ENCODE measurements around the gene MPPE1. TPM values are rescaled to one million over a fixed set of nuclear protein-coding genes. Genes with fewer than 3 reads are reported as not detected.

MPPE1 gene, protein sequence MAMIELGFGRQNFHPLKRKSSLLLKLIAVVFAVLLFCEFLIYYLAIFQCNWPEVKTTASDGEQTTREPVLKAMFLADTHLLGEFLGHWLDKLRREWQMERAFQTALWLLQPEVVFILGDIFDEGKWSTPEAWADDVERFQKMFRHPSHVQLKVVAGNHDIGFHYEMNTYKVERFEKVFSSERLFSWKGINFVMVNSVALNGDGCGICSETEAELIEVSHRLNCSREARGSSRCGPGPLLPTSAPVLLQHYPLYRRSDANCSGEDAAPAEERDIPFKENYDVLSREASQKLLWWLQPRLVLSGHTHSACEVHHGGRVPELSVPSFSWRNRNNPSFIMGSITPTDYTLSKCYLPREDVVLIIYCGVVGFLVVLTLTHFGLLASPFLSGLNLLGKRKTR
- total RNA-seq (10 to 100 TPM; 75.3 to 79.7 TPM), polyA plus RNA-seq (10 to 100 TPM; 28.5 to 43.9 TPM)

DNA sequence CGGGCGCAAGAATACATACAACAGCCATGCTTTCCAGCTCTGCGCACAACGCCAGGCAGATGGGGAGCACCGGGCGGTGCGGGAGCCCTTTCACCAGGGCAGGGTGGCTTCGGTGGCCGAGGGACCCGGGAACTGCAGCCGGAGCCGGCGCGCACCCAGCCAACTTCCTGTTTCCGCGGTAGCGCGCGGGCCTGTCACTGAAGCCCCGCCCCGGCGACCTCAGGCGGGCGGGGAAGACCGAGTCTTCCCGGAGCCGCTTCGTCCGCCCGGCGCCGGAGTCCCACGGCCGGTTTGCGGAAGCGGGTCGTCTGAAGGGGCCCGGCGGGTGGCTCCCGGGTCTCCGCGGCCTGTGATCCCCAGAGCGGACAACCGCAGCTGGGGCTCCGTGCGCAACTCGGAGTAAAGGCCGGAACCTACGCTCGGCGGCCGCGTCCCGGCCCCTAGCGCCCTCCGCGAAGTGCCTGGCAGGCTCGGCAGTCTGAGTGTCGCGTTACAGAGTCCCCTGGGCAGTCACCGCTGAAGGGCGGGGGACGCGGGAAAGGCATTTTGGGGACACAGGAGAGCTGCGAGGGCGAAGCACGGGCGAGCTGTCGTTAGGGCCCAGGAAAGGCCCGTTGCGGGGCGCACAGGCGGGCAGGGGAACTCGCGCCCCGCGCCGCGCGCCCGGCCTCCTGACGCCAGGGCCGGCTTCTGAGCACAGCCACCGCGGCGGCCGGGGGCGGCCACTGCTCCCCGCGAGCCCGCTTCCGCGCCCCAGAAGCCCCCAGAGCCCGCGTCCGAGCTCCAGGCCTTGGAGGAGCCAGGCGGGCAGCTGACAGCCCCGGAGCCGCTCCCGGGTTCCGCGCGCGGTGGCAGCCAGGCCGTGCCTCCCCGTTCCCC, at the start of gene MPPE1:
Gene MPPE1, minus strand, starts transcription at position 136 of the 879 bp plus-strand sequence. CDS start 11,053 bp downstream, outside the sequence.
- peak within 1 kb of the TSS; percentile 89 to 98 (median 96) for H3K27ac Mint-ChIP-seq
- peaks cover 5% of the 10 kb centered on the region for H3K36me3 ChIP-seq (ENCODE audit: insufficient read depth, low read length)
- H3K4me1 ChIP-seq (ENCODE audit: insufficient read depth, low read length), result peaks cover 20% of the 10 kb centered on the region
- CTCF ChIA-PET (ENCODE audit: partially characterized antibody), result interaction anchor here (1.5 kb wide), 1 partner anchor 28 kb away, joined by 4 read pairs; no protein-coding TSS in a partner anchor
- peak within 1 kb of the TSS; percentile 94 to 96 (median 96) for H3K4me3 Mint-ChIP-seq
- peak within 1 kb of the TSS; percentile 86 to 93 for H3K4me3 ChIP-seq (ENCODE audit: low read length in 2 of 2)
- H3K9me3 Mint-ChIP-seq, result no peaks in the 10 kb centered on the region
- no peaks in the 10 kb centered on the region for H3K27me3 ChIP-seq (ENCODE audit: insufficient read depth, low read length)
- peaks cover 11 to 37% (median 21%) of the 10 kb centered on the region in 4 donors for H3K4me1 Mint-ChIP-seq
- H3K27ac ChIP-seq (ENCODE audit: low read depth, low read length), result peak within 1 kb of the TSS; percentile 93
- H3K9me3 ChIP-seq (ENCODE audit: control insufficient read depth in 1 of 2, low read length in 2 of 2), result no peaks in the 10 kb centered on the region
- POLR2A ChIA-PET (ENCODE audit: partially characterized antibody), result interaction anchor here (0.6 to 2.8 kb wide), 11 partner anchors 13 to 1994 kb away, joined by 3 to 34 read pairs (median 4); partner anchors contain the start of genes AFG3L2, CHMP1B, IMPA2 and VAPA
- no peaks in the 10 kb centered on the region for H3K27me3 Mint-ChIP-seq
- H3K36me3 Mint-ChIP-seq, result peaks cover 5 to 22% of the 10 kb centered on the region in 2 donors
- peak; percentile 82 to 87 (median 83) for DNase-seq
- intact Hi-C loops (cut with micrococcal nuclease), result loop anchor here (1.0 to 10.0 kb wide), 7 partner anchors 30 to 1996 kb away; partner anchors contain the start of genes AFG3L2, CHMP1B, IMPA2 and PTPN2

DNA sequence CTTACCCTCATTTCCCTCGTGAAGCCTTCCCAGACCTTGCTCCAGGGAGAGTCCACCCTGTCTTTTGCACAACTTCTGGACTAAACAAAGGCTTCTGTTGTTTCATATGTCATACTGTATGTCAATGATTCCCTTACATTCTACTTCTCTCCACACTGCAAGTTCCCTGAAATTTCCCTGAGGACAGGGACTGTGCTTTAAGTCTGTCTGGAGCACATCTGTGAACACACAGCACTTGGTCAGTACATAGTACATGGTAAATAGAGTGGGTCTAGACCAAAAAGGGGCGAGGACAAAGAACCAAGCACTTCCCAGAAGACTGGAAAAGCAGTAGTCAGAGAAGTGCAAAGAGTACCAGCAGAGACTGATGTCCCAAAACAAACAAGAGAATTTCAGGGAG, 49.5 kb upstream of the MPPE1 start:
- peaks cover 0 to 5% of the 10 kb centered on the region in 2 donors for H3K9me3 ChIP-seq (ENCODE audit: control insufficient read depth in 1 of 2, low read length in 2 of 2)
- H3K4me3 ChIP-seq (ENCODE audit: low read length in 2 of 2), result no peak overlapping the region
- ChIA-PET POLR2A (ENCODE audit: partially characterized antibody) (no interaction called here), CTCF (ENCODE audit: partially characterized antibody) (no interaction called here)
- DNase-seq, result no peak
- no peaks in the 10 kb centered on the region for H3K4me1 ChIP-seq (ENCODE audit: insufficient read depth, low read length)
- no peaks in the 10 kb centered on the region for H3K27me3 ChIP-seq (ENCODE audit: insufficient read depth, low read length)
- Mint-ChIP-seq H3K9me3 (peaks cover 3 to 17% (median 16%) of the 10 kb centered on the region in 8 donors), H3K4me3 (no peak overlapping the region), H3K4me1 (no peaks in the 10 kb centered on the region), H3K27me3 (peaks cover 3% of the 10 kb centered on the region in 2 donors), H3K27ac (no peak overlapping the region), H3K36me3 (peaks cover 1 to 13% of the 10 kb centered on the region in 2 donors)
- intact Hi-C loops (cut with micrococcal nuclease), result no loop called here
- H3K27ac ChIP-seq (ENCODE audit: low read depth, low read length), result no peak overlapping the region
- H3K36me3 ChIP-seq (ENCODE audit: insufficient read depth, low read length), result no peaks in the 10 kb centered on the region

- no peaks in the 10 kb centered on the region for H3K4me1 ChIP-seq (ENCODE audit: insufficient read depth, low read length)
- H3K27ac ChIP-seq (ENCODE audit: low read depth, low read length), result no peak overlapping the region
- POLR2A ChIA-PET (ENCODE audit: partially characterized antibody), result no interaction called here
- peaks cover 0 to 5% of the 10 kb centered on the region in 2 donors for H3K9me3 ChIP-seq (ENCODE audit: control insufficient read depth in 1 of 2, low read length in 2 of 2)
- CTCF ChIA-PET (ENCODE audit: partially characterized antibody), result no interaction called here
- H3K4me1 Mint-ChIP-seq, result no peaks in the 10 kb centered on the region
- peaks cover 3 to 17% (median 16%) of the 10 kb centered on the region in 8 donors for H3K9me3 Mint-ChIP-seq
- no peaks in the 10 kb centered on the region for H3K27me3 ChIP-seq (ENCODE audit: insufficient read depth, low read length)
- H3K4me3 Mint-ChIP-seq, result no peak overlapping the region
- intact Hi-C loops (cut with micrococcal nuclease), result no loop called here
- peak overlapping the region in 2 of 7 donors; percentile 14 to 25 for H3K27ac Mint-ChIP-seq
- H3K36me3 Mint-ChIP-seq, result peaks cover 1 to 13% of the 10 kb centered on the region in 2 donors
- H3K4me3 ChIP-seq (ENCODE audit: low read length in 2 of 2), result no peak overlapping the region
- no peaks in the 10 kb centered on the region for H3K36me3 ChIP-seq (ENCODE audit: insufficient read depth, low read length)
- peaks cover 3% of the 10 kb centered on the region in 2 donors for H3K27me3 Mint-ChIP-seq
- no peak for DNase-seq
Measured at GRCh38 chr18:11956371-11957308, 48.5 kb upstream of the MPPE1 start.

DNA sequence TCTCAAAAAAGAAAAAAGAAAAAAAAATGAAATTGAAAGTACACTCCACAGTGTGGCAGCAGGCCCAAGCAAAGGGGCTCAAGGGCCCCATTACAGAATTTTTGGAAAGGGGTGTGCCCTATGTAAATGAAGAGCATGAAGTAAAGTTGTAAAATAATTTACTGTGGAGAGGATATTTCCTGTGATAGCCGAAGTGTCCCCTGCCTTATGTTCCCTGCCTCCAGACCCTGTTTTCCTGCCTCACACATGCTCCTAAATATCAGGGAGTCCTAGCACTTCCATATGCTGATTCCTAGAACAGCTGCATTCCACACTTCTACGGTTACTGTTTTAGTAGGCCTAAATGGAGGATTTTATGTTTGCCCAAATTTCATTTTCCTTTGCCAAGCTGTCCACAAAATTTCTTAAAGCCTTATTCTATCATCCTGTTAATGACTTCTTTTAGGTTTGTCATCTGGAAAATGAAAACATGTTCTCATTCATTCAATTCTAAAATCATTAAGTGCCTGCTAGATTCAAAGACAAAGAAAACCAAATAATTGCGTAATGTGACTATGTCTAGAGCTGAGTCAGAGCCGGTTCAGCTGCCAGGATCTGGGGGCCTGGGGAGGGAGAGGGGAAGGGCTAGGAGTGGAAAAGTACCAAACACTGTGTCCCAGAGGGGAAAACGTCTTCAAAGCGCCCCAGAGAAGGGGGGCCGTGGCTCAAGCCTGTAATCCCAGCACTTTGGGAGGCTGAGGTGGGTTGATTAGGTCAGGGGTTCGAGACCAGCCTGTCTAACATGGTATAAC, 47.3 kb upstream of the MPPE1 start:
- H3K4me3 ChIP-seq (ENCODE audit: low read length in 2 of 2), result no peak overlapping the region
- H3K36me3 ChIP-seq (ENCODE audit: insufficient read depth, low read length), result no peaks in the 10 kb centered on the region
- Mint-ChIP-seq H3K4me1 (no peaks in the 10 kb centered on the region), H3K9me3 (peaks cover 3 to 17% (median 16%) of the 10 kb centered on the region in 8 donors), H3K36me3 (peaks cover 1 to 13% of the 10 kb centered on the region in 2 donors), H3K27ac (no peak overlapping the region), H3K4me3 (no peak overlapping the region), H3K27me3 (peaks cover 2 to 3% of the 10 kb centered on the region in 2 donors)
- no peaks in the 10 kb centered on the region for H3K4me1 ChIP-seq (ENCODE audit: insufficient read depth, low read length)
- peaks cover 0 to 5% of the 10 kb centered on the region in 2 donors for H3K9me3 ChIP-seq (ENCODE audit: control insufficient read depth in 1 of 2, low read length in 2 of 2)
- DNase-seq, result no peak
- POLR2A ChIA-PET (ENCODE audit: partially characterized antibody), result no interaction called here
- CTCF ChIA-PET (ENCODE audit: partially characterized antibody), result interaction anchor here (1.4 to 2.2 kb wide), 2 partner anchors 17 to 83 kb away, joined by 3 to 11 read pairs; no protein-coding TSS in a partner anchor
- intact Hi-C loops (cut with micrococcal nuclease), result no loop called here
- H3K27me3 ChIP-seq (ENCODE audit: insufficient read depth, low read length), result no peaks in the 10 kb centered on the region
- H3K27ac ChIP-seq (ENCODE audit: low read depth, low read length), result no peak overlapping the region

DNA sequence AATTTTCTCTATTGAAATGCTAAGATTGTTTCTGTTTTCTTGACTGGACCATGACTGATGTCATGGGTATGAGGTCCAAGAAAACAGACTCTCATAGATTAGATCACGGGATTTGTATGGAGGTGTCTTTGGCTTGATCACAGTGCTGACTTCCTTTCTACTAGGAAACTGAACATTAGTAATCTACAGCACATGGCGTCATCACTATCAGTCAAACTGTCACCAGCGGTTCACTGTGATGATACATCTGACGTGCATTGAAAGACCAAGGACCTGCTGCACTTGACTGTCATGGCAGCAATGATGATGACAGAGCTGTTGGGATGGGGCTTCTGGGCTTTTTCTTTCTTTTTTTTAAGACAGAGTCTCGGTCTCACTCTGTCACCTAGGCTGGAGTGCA, 45.0 kb upstream of the MPPE1 start:
- Histone ChIP-seq H3K36me3 (ENCODE audit: insufficient read depth, low read length) (no peaks in the 10 kb centered on the region), H3K27me3 (ENCODE audit: insufficient read depth, low read length) (no peaks in the 10 kb centered on the region), H3K27ac (ENCODE audit: low read depth, low read length) (no peak overlapping the region), H3K4me3 (ENCODE audit: low read length in 2 of 2) (no peak overlapping the region), H3K4me1 (ENCODE audit: insufficient read depth, low read length) (no peaks in the 10 kb centered on the region), H3K9me3 (ENCODE audit: control insufficient read depth in 1 of 2, low read length in 2 of 2) (peaks cover 0 to 5% of the 10 kb centered on the region in 2 donors)
- no peak for DNase-seq
- no peak overlapping the region for H3K4me3 Mint-ChIP-seq
- peaks cover 2 to 3% of the 10 kb centered on the region in 2 donors for H3K27me3 Mint-ChIP-seq
- H3K4me1 Mint-ChIP-seq, result peaks cover 0 to 7% (median 0%) of the 10 kb centered on the region in 4 donors
- intact Hi-C loops (cut with micrococcal nuclease), result no loop called here
- H3K27ac Mint-ChIP-seq, result no peak overlapping the region
- H3K9me3 Mint-ChIP-seq, result peaks cover 3 to 17% (median 16%) of the 10 kb centered on the region in 8 donors
- ChIA-PET POLR2A (ENCODE audit: partially characterized antibody) (no interaction called here), CTCF (ENCODE audit: partially characterized antibody) (interaction anchor here (1.0 to 2.2 kb wide), 3 partner anchors 15 to 42 kb away, joined by 3 to 11 read pairs (median 8); no protein-coding TSS in a partner anchor)
- H3K36me3 Mint-ChIP-seq, result peaks cover 1 to 13% of the 10 kb centered on the region in 2 donors

GRCh38 chr18:11951390-11951851, 43.3 kb upstream of the MPPE1 start:
- Histone ChIP-seq H3K27me3 (ENCODE audit: insufficient read depth, low read length) (no peaks in the 10 kb centered on the region), H3K9me3 (ENCODE audit: control insufficient read depth in 1 of 2, low read length in 2 of 2) (no peaks in the 10 kb centered on the region), H3K4me1 (ENCODE audit: insufficient read depth, low read length) (peaks cover 7% of the 10 kb centered on the region), H3K4me3 (ENCODE audit: low read length in 2 of 2) (no peak overlapping the region), H3K27ac (ENCODE audit: low read depth, low read length) (no peak overlapping the region), H3K36me3 (ENCODE audit: insufficient read depth, low read length) (no peaks in the 10 kb centered on the region)
- H3K27me3 Mint-ChIP-seq, result peaks cover 0 to 3% of the 10 kb centered on the region in 2 donors
- H3K4me1 Mint-ChIP-seq, result peaks cover 6 to 17% (median 8%) of the 10 kb centered on the region in 4 donors
- ChIA-PET CTCF (ENCODE audit: partially characterized antibody) (interaction anchor here (1.2 to 3.7 kb wide), 2 partner anchors 8 to 14 kb away, joined by 3 to 25 read pairs; no protein-coding TSS in a partner anchor), POLR2A (ENCODE audit: partially characterized antibody) (no interaction called here)
- peaks cover 0 to 2% (median under 1%) of the 10 kb centered on the region in 8 donors for H3K9me3 Mint-ChIP-seq
- peaks cover 0 to under 1% of the 10 kb centered on the region in 2 donors for H3K36me3 Mint-ChIP-seq
- DNase-seq, result no peak
- no peak overlapping the region for H3K4me3 Mint-ChIP-seq
- peak overlapping the region in 1 of 7 donors; percentile 37 for H3K27ac Mint-ChIP-seq
- intact Hi-C loops (cut with micrococcal nuclease), result no loop called here
